Measurements from ENCODE around the gene MAPK8IP1.

MAPK8IP1 gene

GRCh38 chr11:45906965-45907611 lies 21.6 kb downstream of the MAPK8IP1 start, which contains the start of gene FREY1:
TSS of gene FREY1 (minus strand) at chr11:45907271. CDS start at chr11:45907245, 26 bp downstream.
- no peak for TF ChIP-seq CTCF (IDR thresholded peaks at IDR 0.05; ENCODE audit: extremely low read depth, insufficient read depth, missing control alignments)
- in situ Hi-C loops (cut with MboI; ENCODE audit: low pct_unique_long_range_greater_than_20kb, low sequenced_read_pairs, unreplicated experiment): no loop called here
- DNase-seq (ENCODE audit: low spot score): no peak

DNA sequence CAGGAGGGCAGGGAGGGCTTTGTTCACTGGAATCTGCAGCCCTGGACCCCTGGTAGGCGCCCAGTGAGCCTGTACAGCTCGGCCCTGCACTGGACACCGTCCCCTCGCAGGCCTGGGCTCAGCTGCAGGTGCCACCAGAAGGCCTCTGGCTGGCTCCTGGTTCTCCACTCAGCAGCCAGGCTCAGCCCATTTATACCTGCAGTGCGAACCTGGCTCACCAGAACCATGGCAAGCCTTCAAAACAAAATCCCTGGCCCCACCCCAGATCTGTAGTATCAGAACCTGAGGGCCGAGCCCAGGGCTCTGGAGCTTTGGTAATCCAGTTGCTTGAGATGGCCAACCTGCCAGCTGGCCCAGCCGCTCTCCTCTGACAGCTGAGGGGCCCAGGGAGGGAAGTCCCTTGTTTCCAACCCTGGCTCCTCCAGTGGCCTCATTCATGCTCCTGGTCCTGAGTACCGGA lies 22.5 kb downstream of the MAPK8IP1 start:
- in situ Hi-C loops (cut with MboI; ENCODE audit: low pct_unique_long_range_greater_than_20kb, low sequenced_read_pairs, unreplicated experiment): no loop called here
- DNase-seq (ENCODE audit: low spot score): no peak

DNA sequence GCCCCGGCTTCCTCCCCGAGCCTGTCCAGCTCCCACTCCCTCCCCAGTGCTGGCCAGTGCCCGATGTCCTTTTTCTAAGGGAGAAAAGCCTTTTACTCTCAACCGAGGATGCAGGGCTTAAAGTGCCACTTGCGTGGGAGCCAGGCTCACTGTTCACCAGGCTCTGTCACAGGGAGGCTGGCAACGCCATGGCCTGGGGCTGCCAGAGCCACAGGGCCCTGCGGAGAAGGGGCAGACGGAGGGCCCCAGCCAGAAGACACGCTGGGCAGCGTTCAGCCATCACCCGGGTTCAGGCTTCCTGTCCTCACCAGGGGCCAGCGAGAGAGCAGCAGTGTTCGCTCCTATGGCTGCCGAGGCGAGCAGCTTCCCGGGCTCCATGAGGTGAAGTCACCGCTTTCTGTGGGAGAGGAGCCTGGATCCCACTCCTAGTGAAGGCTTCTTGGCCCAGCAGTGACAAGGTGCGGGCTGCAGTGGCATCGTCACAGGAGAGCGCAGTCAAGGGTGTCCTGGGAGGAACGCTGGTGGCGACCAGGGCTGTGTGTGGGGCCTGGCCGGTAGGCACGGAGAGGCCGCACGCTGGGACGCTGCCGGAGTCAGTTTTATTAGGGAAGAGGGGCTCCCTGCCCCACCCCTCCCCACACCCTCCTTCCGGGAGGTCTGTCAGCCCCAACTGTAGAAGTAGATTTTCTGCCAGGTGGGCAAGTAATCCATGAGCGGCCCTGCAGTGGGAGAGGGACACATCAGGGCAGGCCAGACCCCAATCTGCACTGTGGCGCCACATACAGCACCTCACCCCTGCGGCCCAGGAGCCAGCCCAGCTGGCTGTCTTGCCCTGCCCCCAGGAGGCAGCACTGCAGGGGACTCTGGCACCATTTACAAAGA lies 24.4 kb downstream of the MAPK8IP1 start:
- DNase-seq (ENCODE audit: low spot score): no peak
- in situ Hi-C loops (cut with MboI; ENCODE audit: low pct_unique_long_range_greater_than_20kb, low sequenced_read_pairs, unreplicated experiment): no loop called here
- TF ChIP-seq CTCF (IDR thresholded peaks at IDR 0.05; ENCODE audit: extremely low read depth, insufficient read depth, missing control alignments): no peak

More for the DNA sequence above, 22.5 kb downstream of the MAPK8IP1 start:
- no peak for TF ChIP-seq CTCF (IDR thresholded peaks at IDR 0.05; ENCODE audit: extremely low read depth, insufficient read depth, missing control alignments)

DNA sequence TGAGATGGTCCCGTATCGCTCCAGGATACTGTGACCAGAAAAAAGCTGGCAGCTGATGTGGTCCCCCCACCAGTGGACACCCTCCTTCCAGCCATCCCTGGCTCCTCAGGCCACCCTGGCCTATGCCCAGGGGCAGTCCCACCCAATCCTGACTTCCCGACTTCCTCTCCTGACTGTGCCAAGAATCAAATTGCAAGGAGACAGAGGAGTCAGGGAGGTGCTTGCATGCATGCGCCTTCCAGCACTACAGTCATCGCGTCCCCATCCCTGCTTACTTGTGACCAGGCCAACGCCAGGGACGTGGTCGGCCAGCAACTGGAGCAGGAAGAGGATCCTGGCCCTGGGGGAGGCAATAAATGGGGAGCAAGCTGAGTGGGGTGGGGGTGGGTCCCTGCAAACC lies 25.2 kb downstream of the MAPK8IP1 start:
- in situ Hi-C loops (cut with MboI; ENCODE audit: low pct_unique_long_range_greater_than_20kb, low sequenced_read_pairs, unreplicated experiment): no loop called here
- TF ChIP-seq CTCF (IDR thresholded peaks at IDR 0.05; ENCODE audit: extremely low read depth, insufficient read depth, missing control alignments): no peak
- DNase-seq (ENCODE audit: low spot score): no peak

DNA sequence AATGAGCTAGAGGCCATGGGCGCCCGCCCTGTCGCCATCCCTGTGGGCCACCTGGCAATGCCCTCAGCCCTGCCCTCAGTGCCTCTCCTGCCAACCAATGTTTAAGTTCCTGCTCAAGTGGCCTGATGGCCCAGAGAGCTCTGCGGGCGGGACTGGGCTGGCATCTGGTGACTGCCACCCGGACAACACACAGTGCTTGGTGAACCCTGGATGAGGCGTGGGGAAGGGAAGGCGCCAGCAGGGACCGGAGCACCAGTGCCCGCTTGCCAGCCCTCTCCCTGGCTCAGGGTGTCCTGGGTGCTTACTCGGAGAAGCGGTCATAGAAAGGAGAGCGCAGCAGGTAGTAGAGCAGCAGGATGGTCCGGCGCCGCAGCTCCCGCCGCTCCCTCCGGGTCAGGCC lies 28.1 kb downstream of the MAPK8IP1 start:
- no peak for DNase-seq (ENCODE audit: low spot score)
- in situ Hi-C loops (cut with MboI; ENCODE audit: low pct_unique_long_range_greater_than_20kb, low sequenced_read_pairs, unreplicated experiment): no loop called here
- no peak for TF ChIP-seq CTCF (IDR thresholded peaks at IDR 0.05; ENCODE audit: extremely low read depth, insufficient read depth, missing control alignments)

- in situ Hi-C loops (cut with MboI; ENCODE audit: low pct_unique_long_range_greater_than_20kb, low sequenced_read_pairs, unreplicated experiment): no loop called here
- TF ChIP-seq CTCF (IDR thresholded peaks at IDR 0.05; ENCODE audit: extremely low read depth, insufficient read depth, missing control alignments): no peak
- no peak for DNase-seq (ENCODE audit: low spot score)
These were observed 28.6 kb downstream of the MAPK8IP1 start for GRCh38 chr11:45913942-45914635.
